Transverse colon (tissue), 4 donors: ENCODE measurements around the gene ARHGAP24.

ENCODE experiments used
- EP300 ChIP-seq: sonication (generic); formaldehyde crosslinking; IDR thresholded peaks from one replicate; pipeline ENCODE4 v1.6.1; 2017; ENCODE audit warnings: antibody characterized with exemption, low read depth
- POLR2A ChIP-seq: fragments of 450-650 bp; IDR thresholded peaks from one replicate; pipeline ENCODE4 v1.6.1; 2016; ENCODE audit warnings: antibody characterized with exemption, mild to moderate bottlenecking, moderate library complexity
- POLR2AphosphoS5 ChIP-seq, 3 donors: sonication (generic); formaldehyde crosslinking; IDR thresholded peaks; one replicate each; pipeline ENCODE4 v1.6.1; 2016; ENCODE audit warnings: antibody characterized with exemption in 3 of 3
- TF ChIP-seq, protein P1 (sequence below), 5 experiments: fragments of 200-600 bp in 3 of 5; fragments of 450-650 bp in 2 of 5; sonication (generic) in 3 of 5; IDR thresholded peaks; 1 replicate in 2 of 5; 2 replicates in 3 of 5; pipeline ENCODE4 v1.5.1; 2016 to 2017; ENCODE audit warnings: antibody characterized with exemption in 5 of 5, inconsistent platforms in 3 of 5, mild to moderate bottlenecking in 2 of 5, moderate library complexity in 1 of 5

GRCh38 chr4:85812776-85813175, 337.8 kb downstream of the ARHGAP24 start:
- TF ChIP-seq, protein P1, sequence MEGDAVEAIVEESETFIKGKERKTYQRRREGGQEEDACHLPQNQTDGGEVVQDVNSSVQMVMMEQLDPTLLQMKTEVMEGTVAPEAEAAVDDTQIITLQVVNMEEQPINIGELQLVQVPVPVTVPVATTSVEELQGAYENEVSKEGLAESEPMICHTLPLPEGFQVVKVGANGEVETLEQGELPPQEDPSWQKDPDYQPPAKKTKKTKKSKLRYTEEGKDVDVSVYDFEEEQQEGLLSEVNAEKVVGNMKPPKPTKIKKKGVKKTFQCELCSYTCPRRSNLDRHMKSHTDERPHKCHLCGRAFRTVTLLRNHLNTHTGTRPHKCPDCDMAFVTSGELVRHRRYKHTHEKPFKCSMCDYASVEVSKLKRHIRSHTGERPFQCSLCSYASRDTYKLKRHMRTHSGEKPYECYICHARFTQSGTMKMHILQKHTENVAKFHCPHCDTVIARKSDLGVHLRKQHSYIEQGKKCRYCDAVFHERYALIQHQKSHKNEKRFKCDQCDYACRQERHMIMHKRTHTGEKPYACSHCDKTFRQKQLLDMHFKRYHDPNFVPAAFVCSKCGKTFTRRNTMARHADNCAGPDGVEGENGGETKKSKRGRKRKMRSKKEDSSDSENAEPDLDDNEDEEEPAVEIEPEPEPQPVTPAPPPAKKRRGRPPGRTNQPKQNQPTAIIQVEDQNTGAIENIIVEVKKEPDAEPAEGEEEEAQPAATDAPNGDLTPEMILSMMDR (IDR thresholded peaks at IDR 0.05) = no peak
- TF ChIP-seq EP300 (no peak), POLR2AphosphoS5 (IDR thresholded peaks at IDR 0.05) (no peak), POLR2A (no peak)
